Cardiac fibroblast (primary cell): ENCODE results near the gene DDX3X.

Experiments
- DNase-seq, 2 donors: peaks; one replicate each; pipeline versions ENCODE4 v3.0.0 to v3.0.0-alpha.2; 2010; ENCODE audit warnings: low read depth in 2 of 2
- H3K4me3 ChIP-seq, 2 donors: replicated peaks in 1 of 2; 1 replicate in 1 of 2; 2 replicates in 1 of 2; pipeline ENCODE4 v1.5.1; 2011; ENCODE audit warnings: low read depth in 2 of 2, low read length in 2 of 2, mild to moderate bottlenecking in 2 of 2, moderate library complexity in 1 of 2
- TF ChIP-seq, protein P1 (sequence below): IDR thresholded peaks from one replicate; pipeline ENCODE4 v1.5.1; 2011; ENCODE audit warnings: low read depth, mild to moderate bottlenecking, low read length, inconsistent platforms

Gene DDX3X

DNA sequence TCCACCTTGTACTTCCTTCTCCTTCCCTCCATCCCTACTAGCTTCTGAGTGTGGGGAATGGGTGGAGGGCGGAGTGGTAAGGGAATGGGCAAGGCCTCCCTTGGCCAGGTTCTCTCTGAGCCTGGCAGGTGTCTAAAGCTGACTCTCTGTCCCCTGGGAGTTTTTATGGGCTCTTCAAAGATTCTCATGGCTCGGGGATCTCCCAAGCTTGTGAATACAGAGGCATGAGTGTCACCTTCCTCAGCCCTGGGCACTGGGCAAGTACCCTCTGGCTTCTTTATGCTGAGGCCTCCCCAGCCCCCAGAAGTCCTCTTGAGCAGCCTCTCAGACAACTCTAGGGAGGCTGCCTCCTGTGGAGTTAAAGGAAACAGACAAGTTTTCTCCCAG is 32.5 kb upstream of the DDX3X start:
- TF ChIP-seq, protein P1, sequence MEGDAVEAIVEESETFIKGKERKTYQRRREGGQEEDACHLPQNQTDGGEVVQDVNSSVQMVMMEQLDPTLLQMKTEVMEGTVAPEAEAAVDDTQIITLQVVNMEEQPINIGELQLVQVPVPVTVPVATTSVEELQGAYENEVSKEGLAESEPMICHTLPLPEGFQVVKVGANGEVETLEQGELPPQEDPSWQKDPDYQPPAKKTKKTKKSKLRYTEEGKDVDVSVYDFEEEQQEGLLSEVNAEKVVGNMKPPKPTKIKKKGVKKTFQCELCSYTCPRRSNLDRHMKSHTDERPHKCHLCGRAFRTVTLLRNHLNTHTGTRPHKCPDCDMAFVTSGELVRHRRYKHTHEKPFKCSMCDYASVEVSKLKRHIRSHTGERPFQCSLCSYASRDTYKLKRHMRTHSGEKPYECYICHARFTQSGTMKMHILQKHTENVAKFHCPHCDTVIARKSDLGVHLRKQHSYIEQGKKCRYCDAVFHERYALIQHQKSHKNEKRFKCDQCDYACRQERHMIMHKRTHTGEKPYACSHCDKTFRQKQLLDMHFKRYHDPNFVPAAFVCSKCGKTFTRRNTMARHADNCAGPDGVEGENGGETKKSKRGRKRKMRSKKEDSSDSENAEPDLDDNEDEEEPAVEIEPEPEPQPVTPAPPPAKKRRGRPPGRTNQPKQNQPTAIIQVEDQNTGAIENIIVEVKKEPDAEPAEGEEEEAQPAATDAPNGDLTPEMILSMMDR, result no peak
- DNase-seq, result peak in 1 of 2 donors; percentile 23
- H3K4me3 ChIP-seq, result no peak overlapping the region

DNA sequence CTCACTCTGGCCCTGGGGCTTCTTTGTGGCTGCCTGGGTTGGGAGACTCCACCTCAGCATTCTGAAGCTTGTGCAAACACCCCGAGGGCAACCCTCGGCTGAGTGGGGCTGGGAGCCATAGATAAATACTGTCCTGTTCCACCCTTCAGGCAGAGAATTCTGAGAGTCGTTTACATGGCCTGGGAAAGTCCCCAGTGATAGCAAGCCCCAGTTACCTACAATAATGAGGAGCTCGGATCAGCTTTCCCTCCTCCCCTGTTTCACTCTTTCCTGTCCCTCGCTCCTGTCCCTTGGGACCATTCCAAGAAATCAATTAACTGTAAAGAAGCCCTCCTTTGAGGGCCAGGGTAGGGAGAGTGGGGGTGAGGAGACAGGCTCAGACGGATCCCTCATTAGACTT is 31.6 kb upstream of the DDX3X start:
- TF ChIP-seq, protein P1, result no peak
- no peak for DNase-seq

DNA sequence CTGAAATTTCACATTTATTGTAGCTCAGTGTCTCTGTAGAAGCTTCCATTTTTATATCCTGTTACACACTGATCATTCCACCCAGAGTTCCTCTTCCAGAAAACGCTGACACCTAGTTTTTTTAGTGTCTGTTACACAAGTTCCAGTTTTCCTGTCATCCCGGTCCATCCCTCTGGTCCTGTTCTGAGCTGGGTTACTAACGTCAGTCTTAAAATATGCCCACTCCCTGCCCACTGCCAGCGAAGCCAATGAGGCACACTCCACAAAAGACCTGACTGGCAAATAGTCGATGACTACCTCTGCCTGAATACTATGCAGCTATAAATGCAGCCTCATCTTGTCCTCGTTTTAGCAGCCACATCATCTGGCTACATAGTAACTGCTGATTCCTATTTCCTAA is 30.9 kb upstream of the DDX3X start:
- DNase-seq, result no peak
- TF ChIP-seq, protein P1, result no peak
- H3K4me3 ChIP-seq, result no peak overlapping the region

More for the DNA sequence above, 31.6 kb upstream of the DDX3X start:
- no peak overlapping the region for H3K4me3 ChIP-seq

DNA sequence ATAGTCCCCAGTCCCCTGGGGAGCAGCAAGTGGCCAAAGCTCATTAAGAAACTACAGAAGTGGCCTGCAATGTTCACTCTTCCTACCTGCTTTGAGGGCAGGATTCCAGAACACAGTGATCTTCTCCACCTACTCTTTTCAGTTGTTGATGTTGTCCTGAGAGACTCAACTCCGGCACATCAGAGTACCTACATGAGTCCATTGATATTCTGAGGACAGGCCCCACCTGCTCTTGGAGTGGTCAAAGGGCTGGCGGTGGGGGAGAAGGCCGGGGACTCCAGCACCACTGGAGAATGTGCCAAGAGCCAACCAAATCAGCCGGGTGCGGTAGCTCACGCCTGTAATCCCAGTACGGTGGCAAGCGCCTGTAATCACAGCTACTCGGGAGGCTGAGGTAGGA is 29.8 kb upstream of the DDX3X start:
- TF ChIP-seq, protein P1, result no peak
- H3K4me3 ChIP-seq, result no peak overlapping the region
- no peak for DNase-seq

DNA sequence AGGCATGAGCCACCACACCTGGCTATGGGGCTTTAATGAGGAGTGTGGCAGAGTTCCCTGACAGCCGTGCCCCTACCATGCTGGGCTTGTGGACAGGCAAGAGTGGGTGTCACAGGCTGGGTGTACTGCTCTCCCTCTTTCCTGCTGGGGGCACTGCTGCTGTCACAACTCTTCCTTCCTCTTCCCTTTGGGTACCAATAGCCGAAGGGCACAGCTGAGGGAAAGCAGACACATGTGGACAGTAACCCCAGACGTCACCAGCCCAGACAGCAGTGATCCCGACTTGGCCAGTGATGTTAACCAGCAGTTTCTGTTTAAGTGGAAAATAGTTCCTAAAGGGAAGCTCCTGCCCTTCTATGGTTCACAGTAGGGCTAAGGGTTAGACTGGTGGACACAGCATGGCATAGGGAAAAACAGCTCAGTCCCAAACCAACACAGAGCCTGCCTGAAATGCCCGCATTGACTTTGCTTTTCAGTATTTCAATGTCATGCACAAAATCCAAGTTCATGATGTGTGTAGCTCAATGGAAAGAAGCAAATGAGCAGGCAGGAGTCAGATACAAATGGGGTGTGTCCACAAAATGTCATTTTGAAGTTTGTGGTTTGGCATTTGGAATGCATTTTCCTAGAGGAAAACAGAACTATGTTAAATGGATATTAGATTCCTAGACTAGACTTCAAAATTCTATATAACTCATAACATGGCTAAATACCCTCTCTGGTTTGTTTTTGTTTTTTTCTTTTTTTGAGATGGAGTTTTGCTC is 24.9 kb upstream of the DDX3X start:
- peak in 1 of 2 donors; percentile 29 for DNase-seq
- no peak overlapping the region for H3K4me3 ChIP-seq
- TF ChIP-seq, protein P1, result no peak

DNA sequence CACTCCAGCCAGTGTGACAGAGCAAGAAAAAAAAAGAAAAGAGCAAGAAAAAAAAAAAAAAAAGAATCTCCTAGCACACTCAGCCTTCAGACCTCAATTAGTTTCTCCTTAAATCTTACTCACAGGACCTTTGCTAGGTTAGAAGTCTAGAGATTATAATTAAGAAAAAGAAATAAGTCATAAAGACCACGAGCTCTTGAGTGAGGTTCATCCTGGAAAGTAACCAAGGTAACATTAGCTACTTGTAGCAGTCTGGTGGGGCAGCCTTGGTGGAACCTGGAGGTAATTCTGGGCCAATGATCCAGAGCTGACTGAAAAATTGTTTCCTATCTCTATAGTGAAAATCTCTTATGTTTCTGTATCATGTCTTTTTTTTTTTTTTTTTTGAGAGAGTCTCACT is 21.2 kb upstream of the DDX3X start:
- H3K4me3 ChIP-seq, result no peak overlapping the region
- TF ChIP-seq, protein P1, result no peak
- no peak for DNase-seq

DNA sequence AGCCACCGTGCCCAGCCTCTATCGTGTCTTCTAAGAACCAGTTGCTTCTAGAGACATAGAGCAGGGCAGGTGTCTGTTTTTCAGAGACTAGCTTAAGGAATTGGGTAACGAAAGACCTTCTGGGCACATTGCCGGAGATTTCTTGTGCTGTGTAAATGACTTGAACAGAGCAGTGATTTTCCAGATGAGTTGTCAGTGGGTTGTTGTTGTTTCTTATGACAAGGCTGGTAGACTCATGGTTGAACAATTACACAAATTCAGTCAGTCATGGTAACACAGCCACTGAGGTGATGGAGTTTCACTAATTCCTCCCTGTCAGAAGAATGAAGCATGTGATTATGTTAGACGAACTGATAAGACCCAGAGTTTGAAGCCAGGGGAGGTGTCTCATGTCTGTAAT is 20.5 kb upstream of the DDX3X start:
- DNase-seq, result peak; percentile 51 to 90
- TF ChIP-seq, protein P1, result no peak
- no peak overlapping the region for H3K4me3 ChIP-seq
